ENCODE results near the gene AK8.
"Not testable (repeated sequence)": the region's sequence is repeated elsewhere in the genome, so short reads cannot be mapped to it uniquely, and the experiment has no call there.

Gene AK8

GRCh38 chr9:132740526-132741309 lies 137.4 kb downstream of the AK8 start:
- DNase-seq: no peak

DNA sequence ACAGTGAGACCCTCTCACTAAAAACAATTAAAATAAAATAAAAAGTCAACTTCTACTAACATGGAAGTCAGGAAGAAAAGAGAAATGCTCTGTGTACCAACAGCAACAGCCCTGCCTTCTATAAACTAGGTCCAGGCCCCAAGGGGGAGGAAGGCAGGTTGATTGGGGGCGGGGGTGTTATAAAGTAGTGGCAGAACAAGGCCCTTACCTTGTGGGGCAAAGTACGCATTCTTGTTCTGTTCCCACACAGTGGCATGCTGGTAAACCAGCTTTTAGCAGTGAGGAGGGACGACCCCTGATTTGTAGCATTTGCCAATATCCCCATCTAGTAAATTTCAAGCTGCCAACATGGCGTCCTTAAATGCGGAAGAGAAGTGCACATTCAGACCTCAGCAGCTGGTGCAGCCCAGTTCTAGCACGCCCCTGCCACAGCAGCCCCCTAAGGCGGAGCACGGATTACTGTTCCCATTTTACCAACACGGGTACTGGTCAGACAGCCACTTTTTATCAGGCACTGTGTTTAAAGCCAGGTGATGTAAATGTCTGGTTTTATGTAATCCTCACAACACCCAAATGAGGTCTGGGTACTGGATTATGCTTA lies 138.3 kb downstream of the AK8 start:
- no peak for DNase-seq

DNA sequence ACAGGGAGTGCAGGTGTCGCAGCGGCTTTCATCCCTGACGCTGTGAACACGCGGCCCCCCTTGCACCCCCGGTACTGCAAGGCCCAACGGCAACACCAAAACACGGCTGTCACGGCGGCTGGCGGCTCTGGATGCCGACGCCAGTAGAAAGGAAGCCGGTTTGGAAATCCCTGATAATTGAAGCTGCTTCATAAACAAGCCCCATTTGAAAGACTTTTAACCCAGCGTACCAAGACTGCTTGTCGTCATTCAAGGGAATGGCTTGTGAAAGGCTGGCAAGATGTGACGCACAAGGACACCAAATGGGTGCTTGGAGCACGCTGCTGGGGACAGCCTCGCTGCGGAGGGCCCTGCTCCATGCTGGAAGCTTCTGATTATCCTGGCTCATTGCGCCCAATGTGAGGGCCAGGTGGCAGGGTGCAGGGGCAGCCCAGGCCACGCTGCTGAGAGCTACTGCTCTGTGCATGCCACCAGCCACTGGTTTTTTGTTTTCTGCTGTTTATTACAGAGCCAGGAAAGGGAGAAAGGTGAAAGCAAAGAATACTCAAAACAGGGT lies 144.7 kb downstream of the AK8 start:
- no peak for DNase-seq

DNA sequence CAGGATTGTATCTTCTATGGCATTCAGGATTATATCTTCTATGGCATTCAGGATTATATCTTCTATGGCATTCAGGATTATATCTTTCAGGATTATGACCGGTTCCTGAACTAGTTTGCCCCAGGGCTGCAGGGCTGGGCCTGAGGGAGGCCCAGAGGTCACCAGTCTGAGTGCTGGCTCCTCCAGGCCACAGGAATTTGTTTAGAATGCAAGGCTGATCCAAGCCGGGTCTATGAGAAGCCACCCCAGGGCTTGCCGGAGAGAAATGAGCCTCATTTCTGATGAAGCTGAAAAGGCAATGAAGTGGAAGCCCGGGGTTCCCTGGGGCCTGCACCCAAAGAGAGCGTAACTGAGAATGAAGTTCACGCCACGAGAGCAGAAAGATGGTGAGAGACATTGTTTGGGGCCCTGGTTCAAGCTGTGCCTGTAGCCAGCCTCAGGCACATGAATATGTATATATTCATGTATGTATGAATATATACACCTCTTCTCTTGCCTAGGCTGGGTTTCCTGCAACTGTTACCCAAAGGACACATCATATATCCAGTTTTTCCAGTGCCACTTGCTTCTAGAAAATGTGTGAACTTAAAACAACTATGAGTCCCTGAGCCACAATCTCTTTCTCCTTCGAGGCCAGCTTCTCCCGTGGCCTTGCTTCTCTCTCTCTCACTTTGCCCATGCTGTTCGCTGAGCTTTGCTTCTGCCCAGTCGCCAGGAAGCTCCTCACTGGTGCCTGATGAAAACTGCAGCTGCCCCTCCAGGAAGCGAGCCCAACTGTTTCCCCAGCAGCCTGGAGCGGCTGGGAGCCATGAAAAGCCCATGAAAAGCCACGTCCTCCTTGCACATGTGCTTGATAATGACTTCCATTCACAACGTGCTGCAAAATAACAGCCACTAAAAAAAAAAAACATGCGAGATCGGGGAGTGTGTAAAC lies 145.5 kb downstream of the AK8 start:
- DNase-seq: no peak

DNA sequence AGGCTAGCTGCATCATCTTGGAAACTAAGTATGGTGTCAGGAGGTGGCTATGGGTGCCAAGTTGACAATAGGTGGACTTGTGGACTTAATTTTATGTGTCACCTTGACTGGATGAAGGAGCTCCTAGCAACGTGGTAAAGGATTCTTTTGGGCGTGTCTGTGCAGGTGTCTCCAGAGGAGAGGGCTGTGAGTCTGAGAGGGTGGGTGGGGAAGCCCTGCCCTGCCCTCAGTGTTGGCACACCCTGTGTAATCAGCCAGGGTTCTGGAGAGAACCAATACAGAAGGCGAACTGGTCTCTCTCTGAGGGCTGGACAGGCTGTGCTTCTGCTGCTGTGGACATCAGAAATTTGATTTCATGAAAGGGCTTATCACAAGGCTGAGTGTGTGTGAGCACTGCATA lies 146.9 kb downstream of the AK8 start:
- DNase-seq: no peak

DNA sequence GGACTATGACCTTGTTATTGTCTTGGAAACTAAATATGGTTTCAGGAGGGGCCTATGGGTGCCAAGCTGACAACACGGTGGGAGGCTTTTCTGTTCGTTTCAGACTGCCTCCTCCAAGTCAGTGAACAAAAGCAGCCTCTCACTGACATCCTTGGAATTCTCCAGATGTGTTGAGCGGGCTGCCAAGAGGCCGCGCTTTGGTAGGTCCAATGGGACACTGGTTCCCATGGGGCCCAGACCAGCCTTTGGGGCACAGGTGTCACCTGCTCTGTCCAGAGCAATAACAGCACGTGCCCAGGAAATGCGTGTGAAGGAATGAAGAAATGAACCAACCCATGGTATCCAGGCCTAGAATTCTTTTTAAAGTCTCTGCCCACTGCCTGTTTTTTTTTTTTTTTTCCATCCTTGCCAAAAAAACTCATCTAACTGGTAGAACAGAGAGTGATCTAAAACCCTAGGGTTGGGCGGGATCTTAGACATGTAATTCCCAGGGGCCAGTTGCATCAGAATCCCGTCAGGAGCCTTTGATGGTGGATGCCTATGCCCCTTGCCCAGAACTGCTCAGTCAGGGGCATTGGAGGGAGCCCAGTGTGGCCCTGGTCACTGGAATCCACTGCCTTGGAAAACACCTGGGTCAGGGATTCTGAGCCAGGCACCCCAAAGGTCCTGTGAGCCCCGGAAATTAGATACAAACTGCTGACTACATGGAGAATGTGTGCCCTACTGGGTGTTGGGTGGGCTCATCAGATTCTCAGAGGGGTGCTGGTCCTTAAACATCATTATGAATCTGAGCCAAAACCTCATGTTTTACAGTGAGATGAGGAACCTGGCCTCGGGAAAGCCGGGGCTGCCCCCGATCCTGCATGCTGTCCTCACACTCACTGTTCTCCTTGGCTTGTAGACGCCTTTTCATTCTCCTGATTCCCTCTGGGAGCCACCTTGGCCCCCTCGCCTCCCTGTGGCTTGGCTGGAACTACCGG lies 147.7 kb downstream of the AK8 start:
- no peak for DNase-seq

DNA sequence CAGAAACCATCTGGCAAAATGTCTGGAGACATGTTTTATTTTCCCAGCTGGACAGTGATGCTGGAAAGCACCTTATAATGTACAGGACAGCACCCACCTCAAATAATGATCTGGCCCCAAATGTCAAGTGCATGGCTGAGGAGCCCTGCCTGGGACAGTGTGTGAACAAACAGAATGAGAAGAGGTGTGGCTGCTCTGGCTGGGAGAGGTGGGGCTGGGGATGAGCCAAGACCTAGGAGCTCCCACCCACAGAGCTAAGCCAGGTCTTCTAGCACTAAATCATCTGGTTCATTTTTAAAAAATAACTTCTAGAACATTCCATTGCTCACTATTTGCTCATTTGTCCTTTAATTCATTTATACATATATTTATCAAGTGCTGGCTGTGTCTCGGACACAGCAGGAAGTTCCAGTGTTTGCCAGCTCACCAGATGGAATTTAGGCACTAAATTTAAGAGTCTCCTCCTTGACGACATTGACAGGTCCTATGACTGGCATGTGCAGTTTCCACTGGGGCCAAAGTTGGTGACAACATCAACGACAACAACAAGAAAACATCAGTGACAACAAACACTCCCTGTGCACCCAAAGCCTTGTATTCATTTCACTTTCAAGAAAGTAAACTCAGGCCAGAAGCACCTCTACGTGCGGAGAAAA lies 148.7 kb downstream of the AK8 start:
- DNase-seq: no peak

DNA sequence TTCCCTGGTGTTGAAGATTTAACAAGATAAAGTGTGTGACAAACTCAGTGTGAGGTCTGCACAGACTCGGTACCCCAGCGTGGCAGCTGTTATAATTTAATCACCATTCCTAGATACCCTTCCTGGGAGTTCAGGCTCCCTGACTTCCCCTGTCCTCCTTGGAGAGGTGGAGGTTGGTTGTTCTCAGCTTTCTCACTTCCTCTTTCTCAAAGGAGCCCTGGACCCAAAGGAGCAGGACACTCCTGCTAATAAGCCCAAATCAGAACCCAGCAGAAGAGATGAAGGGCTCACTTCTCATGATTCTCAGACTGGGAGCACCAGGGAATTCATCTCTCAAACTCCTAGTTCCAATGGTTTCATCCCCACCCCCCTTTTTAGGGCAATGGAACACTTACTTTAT lies 149.6 kb downstream of the AK8 start:
- DNase-seq: no peak

DNA sequence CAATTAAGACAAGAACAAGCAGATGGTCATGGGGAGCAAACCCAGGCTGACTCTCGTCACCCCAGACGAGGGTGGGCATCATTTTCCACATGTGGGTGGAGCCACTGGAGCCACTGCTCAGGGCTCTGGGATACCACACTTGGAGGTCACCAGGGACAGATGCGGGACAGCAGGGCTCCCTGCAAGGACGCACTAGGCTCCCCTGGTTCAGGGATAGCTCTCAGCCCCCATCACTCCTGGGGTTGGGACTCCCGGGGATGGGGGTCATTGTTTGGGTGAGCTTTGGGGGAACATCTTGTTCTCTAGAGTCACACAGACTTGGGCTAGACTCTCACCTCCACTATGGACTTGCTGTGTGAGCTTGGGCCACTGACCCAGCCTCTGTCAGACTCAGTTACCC lies 150.0 kb downstream of the AK8 start:
- DNase-seq: no peak

DNA sequence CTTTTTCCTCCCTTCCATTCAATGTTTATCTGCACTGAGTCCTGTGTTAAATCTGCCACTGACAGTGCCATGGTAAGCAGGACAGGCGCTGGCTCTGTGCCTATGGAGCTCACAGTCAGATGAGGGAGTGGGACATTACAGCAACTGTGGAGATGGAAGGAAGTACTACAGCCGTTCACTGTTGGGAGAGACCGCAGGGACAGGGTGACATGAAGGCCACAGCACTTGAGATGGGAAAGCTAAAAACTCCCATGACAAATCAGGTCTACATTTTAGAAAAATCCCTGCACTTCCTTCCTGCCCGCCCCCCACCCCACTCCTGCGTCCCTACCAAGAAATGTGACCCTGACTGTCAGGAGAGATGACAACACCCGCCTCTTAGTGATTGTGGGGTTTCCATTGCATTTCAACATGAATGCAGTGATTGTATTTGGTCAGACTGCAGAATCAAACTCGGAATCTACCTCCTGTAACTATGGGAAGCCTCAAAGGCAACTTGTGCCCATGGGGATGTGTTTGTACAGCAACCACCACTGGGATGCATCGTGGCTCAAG lies 151.4 kb downstream of the AK8 start:
- DNase-seq: no peak

DNA sequence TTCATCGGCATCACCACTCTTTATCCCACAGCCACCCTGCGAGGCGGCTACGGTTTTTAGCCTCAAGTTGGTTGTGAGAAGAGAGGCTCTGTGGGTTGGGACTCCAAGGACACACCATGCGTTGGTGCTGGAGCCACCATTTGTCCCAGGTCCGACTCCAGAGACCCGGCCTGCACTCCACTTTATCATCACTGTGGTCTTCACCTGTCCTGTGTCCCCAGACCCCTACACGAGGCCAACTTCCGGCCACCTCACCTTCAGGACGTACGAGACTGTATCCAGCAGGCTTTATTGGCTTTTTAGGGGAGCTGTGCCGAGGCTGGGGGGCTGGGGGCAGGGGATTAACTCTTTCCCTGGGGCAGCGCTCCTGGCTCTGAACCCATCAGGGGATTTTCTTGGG lies 152.8 kb downstream of the AK8 start:
- DNase-seq: no peak

DNA sequence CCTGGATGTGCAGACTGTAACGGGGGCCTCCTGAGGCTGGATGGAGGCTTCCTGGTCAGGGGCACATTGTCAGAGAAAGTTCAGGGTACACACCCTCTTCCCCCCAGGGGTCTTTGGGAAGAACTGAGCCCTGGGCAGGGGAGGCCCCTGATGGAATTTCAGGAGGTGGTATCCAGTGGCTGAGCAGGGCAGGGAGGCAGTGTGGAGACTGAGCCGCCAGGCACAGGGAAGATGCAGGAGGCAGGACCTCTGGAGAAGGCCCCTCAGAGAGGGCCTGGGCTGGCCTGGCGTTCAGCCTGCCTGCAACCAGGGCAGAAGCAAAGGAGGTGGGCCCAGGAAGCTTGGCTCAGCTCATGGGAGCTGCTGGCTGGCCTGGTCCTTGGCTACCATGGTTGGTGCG lies 154.3 kb downstream of the AK8 start:
- DNase-seq: no peak

DNA sequence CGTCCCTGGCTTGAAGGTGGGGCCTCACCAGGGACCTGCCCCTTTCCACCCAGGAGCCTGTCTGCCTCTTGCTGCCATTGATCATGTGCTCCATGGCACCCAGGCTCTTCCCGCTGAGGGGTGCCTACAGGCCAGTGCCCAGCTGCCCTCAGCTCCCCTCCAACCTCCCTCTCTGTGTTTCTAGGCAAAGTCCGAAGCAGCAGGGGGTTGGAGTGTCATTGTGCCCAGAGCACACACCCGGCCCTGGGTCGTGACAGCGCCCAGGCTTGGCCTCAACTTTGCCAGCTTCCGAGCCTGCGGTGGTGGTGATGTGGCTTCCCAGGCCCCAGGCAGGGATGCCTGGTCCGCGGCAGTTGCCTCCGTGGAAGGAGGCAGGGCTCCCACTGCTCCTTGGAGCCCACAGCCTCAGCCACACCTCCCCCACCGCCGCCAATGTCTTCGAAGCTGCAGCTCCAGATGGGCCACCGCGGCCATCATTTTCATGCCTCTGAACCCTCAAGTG lies 155.5 kb downstream of the AK8 start:
- DNase-seq: no peak

DNA sequence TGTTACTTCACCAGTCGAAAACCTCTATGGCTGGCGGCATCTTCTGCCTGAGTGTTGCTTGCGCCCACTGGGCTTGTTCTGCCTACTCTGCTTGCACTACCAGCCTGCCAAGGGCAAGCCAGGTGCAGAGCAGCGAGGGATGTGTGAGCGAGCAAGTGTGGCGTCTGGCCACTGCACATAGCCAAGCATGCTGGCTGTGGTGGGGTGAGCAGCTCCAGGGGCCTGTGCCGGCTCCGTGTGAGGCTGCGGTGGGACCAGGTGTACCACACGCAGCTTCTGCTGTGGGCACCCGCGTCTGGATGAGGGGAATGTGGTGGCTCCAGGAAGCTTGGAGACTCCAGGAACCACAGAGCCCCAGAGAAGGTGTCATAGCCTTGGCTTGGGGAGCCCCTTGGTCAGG lies 156.4 kb downstream of the AK8 start:
- DNase-seq: no peak

- DNase-seq: not testable (repeated sequence)
These were observed 159.6 kb downstream of the AK8 start for GRCh38 chr9:132718381-132718928.

- no peak for DNase-seq
These were observed 160.6 kb downstream of the AK8 start for GRCh38 chr9:132717326-132717945.

DNA sequence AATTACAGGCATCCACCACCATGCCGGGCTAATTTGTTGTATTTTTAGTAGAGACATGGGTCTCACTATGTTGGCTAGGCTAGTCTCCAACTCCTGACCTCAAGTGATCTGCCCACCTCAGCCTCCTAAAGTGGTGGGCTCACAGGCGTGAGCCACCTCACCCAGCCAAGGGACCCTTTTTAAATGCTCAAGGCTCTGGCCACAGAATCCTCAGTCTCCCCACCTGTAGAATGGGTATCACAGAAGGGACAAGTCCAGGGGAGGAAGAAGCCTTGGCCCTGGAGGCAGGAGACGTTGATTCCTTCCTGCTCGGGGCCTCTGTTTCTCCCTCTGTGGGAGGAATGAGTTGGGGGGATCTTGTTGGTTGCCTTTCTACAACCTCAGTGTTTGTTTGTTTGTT lies 162.1 kb downstream of the AK8 start:
- no peak for DNase-seq

DNA sequence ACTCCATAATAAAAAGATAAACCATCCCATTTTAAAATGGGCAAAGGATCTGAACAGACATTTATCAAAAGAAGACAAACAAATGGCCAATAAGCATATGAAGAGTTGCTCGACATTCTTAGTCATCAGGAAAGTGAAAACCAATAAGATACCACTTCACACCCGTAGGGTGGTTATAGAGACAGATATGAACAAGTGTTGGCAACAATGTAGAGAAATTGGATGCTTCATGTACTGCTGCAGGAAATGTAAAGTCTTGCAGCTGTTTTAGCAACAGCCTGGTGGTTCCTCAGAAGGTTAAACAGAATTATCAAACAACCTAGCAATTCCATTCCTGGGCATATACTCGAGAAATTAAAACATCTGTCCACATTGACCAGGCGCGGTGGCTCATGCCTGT lies 165.3 kb downstream of the AK8 start:
- no peak for DNase-seq

- DNase-seq: no peak
These were observed 166.2 kb downstream of the AK8 start for GRCh38 chr9:132711846-132712245.

DNA sequence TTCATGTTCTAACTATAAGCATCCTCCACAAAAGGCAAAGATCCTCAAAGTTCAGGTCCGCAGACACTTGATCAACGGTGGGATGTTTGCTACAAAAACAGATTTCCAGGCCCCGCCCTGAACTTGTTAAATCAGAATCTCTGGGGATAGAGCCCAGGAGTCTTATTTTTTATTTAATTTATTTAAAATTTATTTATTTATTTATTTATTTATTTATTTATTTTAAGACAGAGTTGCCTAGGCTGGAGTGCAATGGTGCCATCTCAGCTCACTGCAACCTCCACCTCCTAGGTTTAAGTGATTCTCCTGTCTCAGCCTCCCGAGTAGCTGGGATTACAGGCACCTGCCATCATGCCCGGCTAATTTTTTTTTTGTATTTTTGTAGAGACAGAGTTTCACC lies 166.9 kb downstream of the AK8 start:
- DNase-seq: not testable (repeated sequence)
